HCT116 (cell line): ENCODE measurements around the gene AMZ1. TPM values are rescaled to one million over a fixed set of nuclear protein-coding genes. Genes with fewer than 3 reads are reported as not detected.

Source experiments
- ATAC-seq: fragments of 200-7000 bp; cut with Tn5 transposase; 2 replicates; pipeline ENCODE4 v1.9.1; 2020; ENCODE audit warnings: mild to moderate bottlenecking, moderate library complexity
- BruUV-seq: library from RNA; stranded (reverse); fragments of 400-500 nt; replicated peaks from 2 replicates; lab custom pipeline; 2021; lab: Mats Ljungman, UMichigan
- CTCF ChIA-PET: fragments of 300-600 bp; sonication (Branson Sonifier 250); formaldehyde crosslinking; loops from one replicate; lab custom pipeline; 2021; ENCODE audit warnings: antibody characterized with exemption; lab: Charles Lee
- POLR2A ChIA-PET: fragments of 300-600, 350-600 bp; sonication (Branson Sonifier 250); formaldehyde crosslinking; loops from one replicate; lab custom pipeline; 2021; ENCODE audit warnings: antibody characterized with exemption; lab: Charles Lee
- RAD21 ChIA-PET, 2 experiments: fragments of 300-600 bp; sonication (Branson Sonifier 250); formaldehyde crosslinking; loops; one replicate each; lab custom pipeline; 2023; ENCODE audit warnings: low total read pairs in 2 of 2; ENCODE audit not compliant: uncharacterized antibody in 2 of 2, unreplicated experiment in 2 of 2, low non-redundant PET in 1 of 2; lab: Charles Lee
- DNase-seq: peaks from one replicate; pipeline ENCODE4 v3.0.0-alpha.2; 2010; ENCODE audit warnings: low read depth, low spot score
- H2AFZ ChIP-seq: fragments of 200-600 bp; shearing (Covaris generic), sonication (generic); 2 replicates; pipeline ENCODE4 v1.6.1; 2017; ENCODE audit warnings: low read depth, mixed run types, mixed read lengths, antibody characterized with exemption, low read length; ENCODE audit not compliant: poor library complexity, severe bottlenecking
- H3K27ac ChIP-seq: 2 replicates; pipeline ENCODE4 v1.5.1; 2012; ENCODE audit warnings: low read depth, low read length
- H3K27me3 ChIP-seq: fragments of 200-600 bp; sonication (generic); 2 replicates; pipeline ENCODE4 v1.6.1; 2016; ENCODE audit warnings: mixed run types, low read length, mixed read lengths; ENCODE audit not compliant: insufficient read depth
- H3K36me3 ChIP-seq, 2 experiments: fragments of 200-500 bp in 1 of 2; fragments of 200-600 bp in 1 of 2; sonication (Bioruptor generic) in 1 of 2; sonication (generic) in 1 of 2; 2 replicates each; pipeline versions ENCODE4 v1.5.1 to v1.6.1; 2014 to 2016; ENCODE audit warnings: low read length in 2 of 2, inconsistent platforms in 1 of 2, mixed read lengths in 1 of 2, mixed run types in 1 of 2; ENCODE audit not compliant: insufficient read depth in 2 of 2, control insufficient read depth in 1 of 2
- H3K4me1 ChIP-seq, 2 experiments: fragments of 200-600 bp in 1 of 2; sonication (generic) in 1 of 2; 2 replicates each; pipeline versions ENCODE4 v1.5.1 to v1.6.1; 2012 to 2017; ENCODE audit warnings: low read length in 2 of 2, inconsistent platforms in 1 of 2, mild to moderate bottlenecking in 1 of 2, mixed read lengths in 1 of 2, mixed run types in 1 of 2, moderate library complexity in 1 of 2; ENCODE audit not compliant: insufficient read depth in 2 of 2, control insufficient read depth in 1 of 2
- H3K4me2 ChIP-seq: fragments of 200-600 bp; sonication (generic); 2 replicates; pipeline ENCODE4 v1.6.1; 2017; ENCODE audit warnings: mixed run types, low read length, mixed read lengths
- H3K4me3 ChIP-seq, 2 experiments: fragments of 200-600 bp in 1 of 2; sonication (generic) in 1 of 2; replicated peaks in 1 of 2; 2 replicates each; pipeline ENCODE4 v1.5.1; 2011 to 2016; ENCODE audit warnings: low read length in 2 of 2, control low read depth in 1 of 2, low read depth in 1 of 2, mild to moderate bottlenecking in 1 of 2, mixed read lengths in 1 of 2, mixed run types in 1 of 2
- H3K79me2 ChIP-seq: fragments of 200-600 bp; sonication (generic); 2 replicates; pipeline ENCODE4 v1.6.1; 2017; ENCODE audit warnings: mild to moderate bottlenecking, mixed run types, low read length, moderate library complexity, mixed read lengths; ENCODE audit not compliant: insufficient read depth
- H3K9ac ChIP-seq: fragments of 200-600 bp; sonication (generic); 2 replicates; pipeline ENCODE4 v1.6.1; 2016; ENCODE audit warnings: low read length, mixed read lengths
- H3K9me2 ChIP-seq: fragments of 200-600 bp; sonication (generic), shearing (Covaris generic); 2 replicates; pipeline ENCODE4 v1.6.1; 2017; ENCODE audit warnings: mixed run types, mild to moderate bottlenecking, moderate library complexity; ENCODE audit not compliant: insufficient read depth
- H3K9me3 ChIP-seq, 2 experiments: fragments of 200-500 bp in 1 of 2; fragments of 200-600 bp in 1 of 2; sonication (Bioruptor generic) in 1 of 2; sonication (generic) in 1 of 2; 2 replicates each; pipeline ENCODE4 v1.6.1; 2014 to 2017; ENCODE audit warnings: low read length in 2 of 2, mixed read lengths in 2 of 2, inconsistent platforms in 1 of 2, low read depth in 1 of 2, mild to moderate bottlenecking in 1 of 2, mixed run types in 1 of 2, moderate library complexity in 1 of 2; ENCODE audit not compliant: control insufficient read depth in 1 of 2, insufficient read depth in 1 of 2
- H4K20me1 ChIP-seq: fragments of 200-600 bp; sonication (generic), shearing (Covaris generic); 2 replicates; pipeline ENCODE4 v1.6.1; 2017; ENCODE audit warnings: mixed run types, mild to moderate bottlenecking, moderate library complexity; ENCODE audit not compliant: insufficient read depth
- JUND ChIP-seq: IDR thresholded peaks from 2 replicates; pipeline ENCODE4 v1.6.1; 2012
- RAD21 ChIP-seq: IDR thresholded peaks from 2 replicates; pipeline ENCODE4 v1.6.1; 2012; ENCODE audit warnings: low read depth, mild to moderate bottlenecking
- SRF ChIP-seq: IDR thresholded peaks from 2 replicates; pipeline ENCODE4 v1.6.1; 2012; ENCODE audit warnings: low read depth
- ZFX ChIP-seq: fragments of 450-650 bp; IDR thresholded peaks from 2 replicates; pipeline ENCODE4 v1.6.1; 2017
- intact Hi-C: fragments of 100-400 bp; cut with micrococcal nuclease; formaldehyde crosslinking; loops from 2 replicates; pipeline ENCODE4 v1.10.0; 2022
- total RNA-seq: library from RNA; stranded (reverse); gene quantifications from one replicate; pipeline ENCODE4 v1.2.1, GENCODE V29; 2021; ENCODE audit not compliant: unreplicated experiment

AMZ1 gene
- total RNA-seq, 1 experiment from 2014 or later = not detected

- H3K9ac ChIP-seq = no peak overlapping the region
- no peak overlapping the region for H3K4me2 ChIP-seq
- TF ChIP-seq SRF (no peak), RAD21 (no peak), JUND (no peak)
- no peaks in the 10 kb centered on the region for H4K20me1 ChIP-seq
- H3K79me2 ChIP-seq = no peaks in the 10 kb centered on the region
- H2AFZ ChIP-seq = no peak overlapping the region
- ATAC-seq (no peak), DNase-seq (no peak)
- intact Hi-C loops = no loop called here
- no peaks in the 10 kb centered on the region for H3K9me3 ChIP-seq
- H3K27ac ChIP-seq = no peak overlapping the region
- peaks cover 8 to 12% of the 10 kb centered on the region in 2 experiments for H3K4me1 ChIP-seq
- no peaks in the 10 kb centered on the region for H3K36me3 ChIP-seq
- no peaks in the 10 kb centered on the region for H3K9me2 ChIP-seq
- ChIA-PET POLR2A (no interaction called here), CTCF (no interaction called here), RAD21 (no interaction called here)
- H3K4me3 ChIP-seq = no peak overlapping the region
- H3K27me3 ChIP-seq = no peaks in the 10 kb centered on the region
- no TSS peak for BruUV-seq
Observed at GRCh38 chr7:2701832-2702593, 14.0 kb downstream of the AMZ1 start.

GRCh38 chr7:2702594-2702957 lies 14.6 kb downstream of the AMZ1 start:
- H3K4me1 ChIP-seq = peaks cover 8 to 12% of the 10 kb centered on the region in 2 experiments
- no peaks in the 10 kb centered on the region for H4K20me1 ChIP-seq
- CTCF ChIA-PET = no interaction called here
- H3K4me3 ChIP-seq = no peak overlapping the region
- H3K27me3 ChIP-seq = no peaks in the 10 kb centered on the region
- ATAC-seq = no peak
- RAD21 ChIA-PET = no interaction called here
- no peak overlapping the region for H3K9ac ChIP-seq
- intact Hi-C loops = no loop called here
- H3K79me2 ChIP-seq = no peaks in the 10 kb centered on the region
- no peak for DNase-seq
- H3K9me3 ChIP-seq = no peaks in the 10 kb centered on the region
- no peak overlapping the region for H3K4me2 ChIP-seq
- H3K9me2 ChIP-seq = no peaks in the 10 kb centered on the region
- H3K27ac ChIP-seq = no peak overlapping the region
- POLR2A ChIA-PET = no interaction called here
- H2AFZ ChIP-seq = no peak overlapping the region
- no peaks in the 10 kb centered on the region for H3K36me3 ChIP-seq
- no TSS peak for BruUV-seq
- TF ChIP-seq ZFX = no peak
